CD8-positive, alpha-beta memory T cell (primary cell): ENCODE measurements around the gene ATP1B4. TPM values are rescaled to one million over a fixed set of nuclear protein-coding genes. Genes with fewer than 3 reads are reported as not detected.

ENCODE experiments used
- CTCF ChIA-PET: fragments of 350-600 bp; sonication (Branson Sonifier 250); formaldehyde crosslinking; loops from one replicate; lab custom pipeline; 2021; ENCODE audit warnings: antibody characterized with exemption; lab: Charles Lee
- POLR2A ChIA-PET: fragments of 350-600 bp; sonication (Branson Sonifier 250); formaldehyde crosslinking; loops from one replicate; lab custom pipeline; 2021; ENCODE audit warnings: antibody characterized with exemption; lab: Charles Lee
- DNase-seq, 5 donors: peaks; one replicate each; pipeline versions ENCODE4 v3.0.0 to v3.0.0-alpha.2; 2020 to 2022; ENCODE audit warnings: mixed read lengths in 1 of 5
- H3K27ac ChIP-seq: one replicate; pipeline ENCODE4 v1.7.0; 2013; ENCODE audit warnings: low read depth, mild to moderate bottlenecking, low read length, moderate library complexity
- H3K27me3 ChIP-seq: 2 replicates; pipeline ENCODE4 v1.7.0; 2013; ENCODE audit warnings: low read length, mild to moderate bottlenecking; ENCODE audit not compliant: insufficient read depth, poor library complexity, severe bottlenecking
- H3K36me3 ChIP-seq: 2 replicates; pipeline ENCODE4 v1.7.0; 2013; ENCODE audit warnings: mild to moderate bottlenecking, low read length, moderate library complexity; ENCODE audit not compliant: insufficient read depth
- H3K4me1 ChIP-seq: 2 replicates; pipeline ENCODE4 v1.7.0; 2013; ENCODE audit warnings: mild to moderate bottlenecking, low read length, moderate library complexity; ENCODE audit not compliant: insufficient read depth
- H3K4me3 ChIP-seq: 2 replicates; pipeline ENCODE4 v1.7.0; 2013; ENCODE audit warnings: mild to moderate bottlenecking, low read length
- H3K9me3 ChIP-seq: 2 replicates; pipeline ENCODE4 v1.7.0; 2013; ENCODE audit warnings: mild to moderate bottlenecking, low read length
- H3K27ac Mint-ChIP-seq, 8 donors: one replicate each; pipeline ENCODE4 v1.8.0; 2020 to 2021; ENCODE audit warnings: mixed read lengths in 8 of 8, mild to moderate bottlenecking in 6 of 8, inconsistent platforms in 3 of 8, moderate library complexity in 3 of 8
- H3K27me3 Mint-ChIP-seq, 2 donors: one replicate each; pipeline ENCODE4 v1.8.0; 2020 to 2021; ENCODE audit warnings: mixed read lengths in 2 of 2, mild to moderate bottlenecking in 1 of 2, moderate library complexity in 1 of 2
- H3K36me3 Mint-ChIP-seq, 3 donors: one replicate each; pipeline ENCODE4 v1.8.0; 2020 to 2021; ENCODE audit warnings: mixed read lengths in 3 of 3, inconsistent platforms in 1 of 3, mild to moderate bottlenecking in 1 of 3
- H3K4me1 Mint-ChIP-seq, 3 donors: one replicate each; pipeline ENCODE4 v1.8.0; 2020 to 2021; ENCODE audit warnings: mixed read lengths in 3 of 3, inconsistent platforms in 1 of 3, mild to moderate bottlenecking in 1 of 3
- H3K4me3 Mint-ChIP-seq, 7 donors: one replicate each; pipeline ENCODE4 v1.8.0; 2020 to 2021; ENCODE audit warnings: mixed read lengths in 7 of 7, mild to moderate bottlenecking in 6 of 7, moderate library complexity in 4 of 7, inconsistent platforms in 2 of 7
- H3K9me3 Mint-ChIP-seq, 5 donors: one replicate each; pipeline ENCODE4 v1.8.0; 2020 to 2022; ENCODE audit warnings: mixed read lengths in 5 of 5, mild to moderate bottlenecking in 3 of 5, moderate library complexity in 2 of 5, inconsistent platforms in 1 of 5
- polyA plus RNA-seq: library from polyadenylated mRNA; unstranded; fragments of 300-500 nt; fragmentation: Illumina TruSeq; gene quantifications from one replicate; pipeline ENCODE4 v1.2.3, GENCODE V29; 2021
- total RNA-seq, 2 experiments: library from RNA; stranded (reverse); gene quantifications; one replicate each; pipeline ENCODE4 v1.2.3, GENCODE V29; 2021

The ATP1B4 gene
- not detected for total RNA-seq
- not detected for polyA plus RNA-seq

DNA sequence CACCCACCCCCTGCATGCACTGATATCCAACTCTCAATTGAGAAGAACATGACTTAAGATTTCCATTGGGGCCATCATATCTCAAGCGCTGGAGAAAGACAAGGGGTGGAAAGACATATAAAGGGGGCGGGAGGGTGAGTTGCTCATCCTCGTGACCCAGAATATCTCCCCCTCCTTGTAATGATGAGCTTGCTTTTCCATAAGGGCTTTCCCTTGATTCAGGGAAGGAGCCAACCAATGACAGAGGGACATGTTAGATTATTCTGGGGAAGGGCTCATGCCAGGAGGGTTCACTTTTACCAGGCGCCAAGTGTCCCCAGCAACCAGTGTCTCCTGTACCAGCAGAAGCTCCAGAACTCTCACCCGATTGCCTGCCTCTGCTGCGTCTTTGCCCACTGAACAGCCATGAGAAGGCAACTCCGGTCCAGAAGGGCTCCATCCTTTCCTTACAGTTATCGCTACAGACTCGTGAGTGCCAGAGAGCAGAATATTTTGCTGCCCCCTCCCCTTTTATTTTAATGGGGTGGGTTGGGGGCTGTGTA lies at the start of gene ATP1B4:
Gene ATP1B4, plus strand, starts transcription at position 326 of the 542 bp plus-strand sequence. Its CDS starts 80 bp downstream, at position 406.
- Mint-ChIP-seq H3K27me3 (peaks cover 10 to 18% of the 10 kb centered on the region in 2 donors), H3K27ac (no peak within 1 kb of the TSS), H3K4me1 (peaks cover 0 to 5% (median 0%) of the 10 kb centered on the region in 3 donors), H3K4me3 (no peak within 1 kb of the TSS), H3K36me3 (peaks cover 0 to 3% (median 0%) of the 10 kb centered on the region in 3 donors), H3K9me3 (no peaks in the 10 kb centered on the region)
- ChIA-PET CTCF (no interaction called here), POLR2A (no interaction called here)
- Histone ChIP-seq H3K4me3 (no peak within 1 kb of the TSS), H3K36me3 (no peaks in the 10 kb centered on the region), H3K27me3 (no peaks in the 10 kb centered on the region), H3K27ac (no peak within 1 kb of the TSS), H3K9me3 (no peaks in the 10 kb centered on the region), H3K4me1 (no peaks in the 10 kb centered on the region)
- DNase-seq, result no peak

DNA sequence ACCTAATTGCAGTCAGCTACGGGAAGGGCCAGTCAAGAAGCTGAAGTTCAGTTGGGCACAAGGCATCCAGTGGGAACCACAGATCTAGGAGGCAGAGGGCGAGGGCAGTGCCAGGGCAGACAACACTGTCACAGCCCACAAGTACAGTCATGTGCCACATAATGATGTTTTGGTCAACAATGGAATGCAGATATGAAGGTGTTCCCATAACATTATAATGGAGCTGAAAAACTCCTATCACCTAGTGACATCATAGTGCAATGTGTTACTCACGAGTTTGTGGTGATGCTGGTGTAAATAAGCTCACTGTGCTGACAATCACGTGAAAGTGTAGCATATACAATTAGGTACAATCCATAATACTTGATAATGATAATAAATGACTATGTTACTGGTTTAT lies 46.1 kb upstream of the ATP1B4 start:
- Mint-ChIP-seq H3K4me3 (no peak overlapping the region), H3K27me3 (peaks cover 6 to 17% of the 10 kb centered on the region in 2 donors), H3K27ac (no peak overlapping the region), H3K4me1 (peaks cover 0 to 6% (median under 1%) of the 10 kb centered on the region in 3 donors), H3K36me3 (no peaks in the 10 kb centered on the region), H3K9me3 (no peaks in the 10 kb centered on the region)
- DNase-seq, result no peak
- ChIA-PET POLR2A (no interaction called here), CTCF (interaction anchor here (0.6 to 0.8 kb wide), 2 partner anchors 65 to 164 kb away, joined by 3 to 4 read pairs; partner anchors contain the start of gene ZBTB33)
- Histone ChIP-seq H3K36me3 (no peaks in the 10 kb centered on the region), H3K4me3 (no peak overlapping the region), H3K27ac (no peak overlapping the region), H3K9me3 (no peaks in the 10 kb centered on the region), H3K27me3 (no peaks in the 10 kb centered on the region), H3K4me1 (no peaks in the 10 kb centered on the region)

DNA sequence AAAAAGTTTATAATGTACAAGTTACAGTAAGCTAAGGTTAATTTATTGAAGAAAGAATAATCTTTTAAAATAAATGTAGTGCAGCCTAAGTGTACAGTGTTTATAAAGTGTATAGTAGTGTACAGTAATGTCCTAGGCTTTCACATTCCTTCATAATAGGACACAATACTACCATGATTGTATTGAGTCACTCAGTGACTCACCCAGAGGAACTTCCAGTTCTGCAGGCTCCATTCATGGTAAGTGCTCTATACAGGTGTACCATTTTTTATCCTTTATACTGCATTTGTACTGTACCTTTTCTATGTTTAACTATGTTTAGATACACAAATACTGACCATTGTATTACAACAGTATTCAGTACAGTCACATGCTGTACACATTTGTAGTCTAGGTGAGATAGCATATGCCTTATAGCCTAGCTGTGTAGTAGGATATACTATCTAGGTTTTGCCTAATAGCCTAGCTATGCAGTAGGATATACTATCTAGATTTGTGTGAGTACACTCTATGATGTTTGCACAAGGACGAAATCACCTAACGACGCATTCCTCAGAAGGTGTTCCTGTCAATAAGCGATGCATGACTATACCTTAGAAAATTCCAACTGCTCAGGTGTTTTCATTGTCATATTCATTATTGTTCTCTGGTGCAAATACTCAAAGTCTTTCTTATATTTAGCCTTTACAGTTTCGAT lies 45.2 kb upstream of the ATP1B4 start:
- ChIA-PET CTCF (interaction anchor here (0.6 to 0.8 kb wide), 2 partner anchors 66 to 163 kb away, joined by 3 to 4 read pairs; partner anchors contain the start of gene ZBTB33), POLR2A (no interaction called here)
- DNase-seq, result no peak
- no peaks in the 10 kb centered on the region for H3K4me1 ChIP-seq
- no peak overlapping the region for H3K4me3 Mint-ChIP-seq
- no peak overlapping the region for H3K4me3 ChIP-seq
- H3K27ac ChIP-seq, result no peak overlapping the region
- H3K9me3 ChIP-seq, result no peaks in the 10 kb centered on the region
- no peaks in the 10 kb centered on the region for H3K9me3 Mint-ChIP-seq
- peaks cover 6 to 17% of the 10 kb centered on the region in 2 donors for H3K27me3 Mint-ChIP-seq
- no peaks in the 10 kb centered on the region for H3K27me3 ChIP-seq
- no peaks in the 10 kb centered on the region for H3K36me3 Mint-ChIP-seq
- peaks cover 0 to 2% (median 0%) of the 10 kb centered on the region in 3 donors for H3K4me1 Mint-ChIP-seq
- no peak overlapping the region for H3K27ac Mint-ChIP-seq
- no peaks in the 10 kb centered on the region for H3K36me3 ChIP-seq

DNA sequence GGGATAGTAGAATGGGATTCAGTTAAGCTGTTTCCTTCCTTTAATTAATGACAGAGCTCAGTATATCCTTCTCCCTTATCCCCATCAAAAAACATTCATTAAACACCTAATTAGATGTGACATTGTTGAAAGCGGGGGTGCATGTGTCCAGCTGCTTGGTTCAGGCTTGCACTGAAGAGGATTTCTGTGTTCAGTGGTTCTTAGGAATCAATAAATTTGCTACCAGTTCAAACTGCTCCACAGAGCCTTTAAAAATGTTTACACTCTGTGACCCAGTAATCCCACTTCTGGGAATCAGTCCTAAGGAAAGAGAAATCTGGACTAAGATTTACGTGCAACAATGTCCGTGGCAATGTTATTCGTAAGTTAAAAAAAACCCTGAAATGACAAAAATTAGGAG lies 43.5 kb upstream of the ATP1B4 start:
- Mint-ChIP-seq H3K27me3 (peaks cover 9 to 11% of the 10 kb centered on the region in 2 donors), H3K9me3 (no peaks in the 10 kb centered on the region), H3K36me3 (no peaks in the 10 kb centered on the region), H3K4me1 (peaks cover 0 to 2% (median 0%) of the 10 kb centered on the region in 3 donors), H3K27ac (no peak overlapping the region), H3K4me3 (no peak overlapping the region)
- Histone ChIP-seq H3K36me3 (no peaks in the 10 kb centered on the region), H3K27me3 (no peaks in the 10 kb centered on the region), H3K27ac (no peak overlapping the region), H3K9me3 (no peaks in the 10 kb centered on the region), H3K4me3 (no peak overlapping the region), H3K4me1 (no peaks in the 10 kb centered on the region)
- POLR2A ChIA-PET, result no interaction called here
- no peak for DNase-seq
- CTCF ChIA-PET, result interaction anchor here (1.1 to 2.1 kb wide), 4 partner anchors 9 to 168 kb away, joined by 3 to 5 read pairs (median 4); no protein-coding TSS in a partner anchor

DNA sequence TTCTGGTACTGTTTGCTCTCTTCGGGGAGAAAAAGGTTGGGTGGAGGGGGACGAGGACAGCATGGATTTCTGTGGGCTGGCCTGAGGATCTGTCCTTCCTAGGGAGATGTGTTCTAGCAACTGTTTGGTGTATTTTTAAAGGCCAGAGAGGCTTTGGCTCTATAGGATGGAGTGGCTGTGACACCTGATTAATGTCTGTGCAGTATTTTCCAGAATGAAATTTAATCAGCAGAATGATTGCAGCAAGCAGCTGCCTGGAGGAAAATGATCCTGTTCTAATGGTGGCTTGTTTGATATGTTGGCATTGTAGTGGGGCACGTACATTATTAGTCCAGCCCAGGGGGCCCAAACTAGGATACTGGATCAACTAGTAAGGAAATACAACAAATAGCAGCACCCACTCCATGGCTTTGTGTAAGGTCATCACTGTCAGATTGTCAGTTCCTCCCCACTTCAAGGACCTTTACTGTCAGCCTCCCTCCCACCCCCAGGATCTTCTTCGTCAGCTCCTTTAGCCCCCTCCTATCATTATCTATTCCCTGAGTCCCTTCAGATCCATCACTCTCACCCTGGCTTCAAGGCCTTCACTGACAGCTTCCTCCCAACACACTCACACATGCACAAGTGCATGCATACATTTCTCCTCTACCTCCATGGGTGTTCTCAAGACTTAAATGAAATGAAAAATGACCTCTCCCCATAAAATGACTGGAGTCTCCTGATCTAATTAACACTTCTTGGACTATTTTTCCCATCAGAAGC lies 40.2 kb upstream of the ATP1B4 start:
- H3K4me3 Mint-ChIP-seq, result no peak overlapping the region
- no peaks in the 10 kb centered on the region for H3K36me3 Mint-ChIP-seq
- H3K27me3 Mint-ChIP-seq, result peaks cover 3 to 7% of the 10 kb centered on the region in 2 donors
- H3K36me3 ChIP-seq, result no peaks in the 10 kb centered on the region
- no peak overlapping the region for H3K27ac Mint-ChIP-seq
- H3K27me3 ChIP-seq, result no peaks in the 10 kb centered on the region
- H3K9me3 ChIP-seq, result no peaks in the 10 kb centered on the region
- H3K27ac ChIP-seq, result no peak overlapping the region
- DNase-seq, result no peak
- peaks cover 0 to 2% (median 0%) of the 10 kb centered on the region in 3 donors for H3K4me1 Mint-ChIP-seq
- no peaks in the 10 kb centered on the region for H3K9me3 Mint-ChIP-seq
- H3K4me3 ChIP-seq, result no peak overlapping the region
- H3K4me1 ChIP-seq, result no peaks in the 10 kb centered on the region
- CTCF ChIA-PET, result no interaction called here
- POLR2A ChIA-PET, result no interaction called here

DNA sequence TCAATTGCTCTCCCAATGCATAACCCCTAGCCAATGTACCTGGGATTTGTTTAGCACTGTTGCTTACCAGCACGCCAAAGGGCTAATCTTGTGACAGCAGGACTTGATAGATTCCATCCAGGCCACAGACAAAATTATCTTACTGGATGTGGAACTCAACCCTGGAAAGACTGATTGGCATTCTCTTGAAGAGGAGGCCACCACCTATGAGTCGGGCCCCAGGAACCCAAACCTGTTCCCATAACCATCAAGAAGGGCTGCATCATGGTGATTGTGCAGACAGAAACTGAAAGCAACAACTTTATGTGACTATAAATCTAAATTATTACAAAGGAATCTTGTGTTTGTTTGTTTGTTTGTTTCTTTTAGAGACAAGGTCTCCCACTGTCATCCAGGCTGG lies 30.8 kb upstream of the ATP1B4 start:
- Mint-ChIP-seq H3K4me1 (peaks cover 0 to 3% (median 0%) of the 10 kb centered on the region in 3 donors), H3K27me3 (peaks cover 6 to 9% of the 10 kb centered on the region in 2 donors), H3K9me3 (peaks cover 0 to 4% (median 4%) of the 10 kb centered on the region in 5 donors), H3K27ac (no peak overlapping the region), H3K4me3 (no peak overlapping the region), H3K36me3 (peaks cover 0 to 2% (median 0%) of the 10 kb centered on the region in 3 donors)
- DNase-seq, result no peak
- POLR2A ChIA-PET, result no interaction called here
- Histone ChIP-seq H3K9me3 (no peaks in the 10 kb centered on the region), H3K4me1 (no peaks in the 10 kb centered on the region), H3K27ac (no peak overlapping the region), H3K36me3 (no peaks in the 10 kb centered on the region), H3K27me3 (no peaks in the 10 kb centered on the region), H3K4me3 (no peak overlapping the region)
- CTCF ChIA-PET, result no interaction called here

DNA sequence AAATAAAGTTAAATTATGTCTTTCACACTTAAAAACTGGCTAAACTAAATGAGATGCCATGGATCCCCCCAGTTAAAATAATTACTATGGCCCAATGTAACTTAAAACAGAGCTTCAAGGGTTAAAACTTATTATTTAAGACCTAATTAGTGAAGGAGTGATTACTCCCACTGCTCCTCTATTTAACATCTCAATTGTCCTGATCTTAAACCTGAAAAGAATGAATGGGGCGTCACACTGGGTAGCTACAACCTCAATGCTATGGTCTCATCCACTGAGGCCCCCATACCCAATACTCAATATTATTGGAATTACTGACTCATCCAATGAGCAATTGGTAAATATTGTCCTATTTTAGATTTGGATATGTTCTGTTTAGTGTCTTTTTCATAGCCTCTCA lies 29.5 kb upstream of the ATP1B4 start:
- CTCF ChIA-PET, result no interaction called here
- peaks cover 0 to 15% (median 14%) of the 10 kb centered on the region in 5 donors for H3K9me3 Mint-ChIP-seq
- Histone ChIP-seq H3K9me3 (peaks cover 7% of the 10 kb centered on the region), H3K27me3 (no peaks in the 10 kb centered on the region), H3K27ac (no peak overlapping the region), H3K4me1 (no peaks in the 10 kb centered on the region), H3K36me3 (no peaks in the 10 kb centered on the region), H3K4me3 (no peak overlapping the region)
- no peak overlapping the region for H3K27ac Mint-ChIP-seq
- DNase-seq, result no peak
- H3K4me3 Mint-ChIP-seq, result no peak overlapping the region
- POLR2A ChIA-PET, result no interaction called here
- peaks cover 0 to 8% (median 0%) of the 10 kb centered on the region in 3 donors for H3K36me3 Mint-ChIP-seq
- H3K4me1 Mint-ChIP-seq, result peaks cover 0 to 3% (median 0%) of the 10 kb centered on the region in 3 donors
- H3K27me3 Mint-ChIP-seq, result peaks cover 6 to 10% of the 10 kb centered on the region in 2 donors
